ENCODE measurements around the gene PLK2. TPM values are rescaled to one million over a fixed set of nuclear protein-coding genes. Genes with fewer than 3 reads are reported as not detected.

PLK2 gene
- polyA plus RNA-seq, 3 donors, result 3.4 to 17.0 (median 4.5) TPM

DNA sequence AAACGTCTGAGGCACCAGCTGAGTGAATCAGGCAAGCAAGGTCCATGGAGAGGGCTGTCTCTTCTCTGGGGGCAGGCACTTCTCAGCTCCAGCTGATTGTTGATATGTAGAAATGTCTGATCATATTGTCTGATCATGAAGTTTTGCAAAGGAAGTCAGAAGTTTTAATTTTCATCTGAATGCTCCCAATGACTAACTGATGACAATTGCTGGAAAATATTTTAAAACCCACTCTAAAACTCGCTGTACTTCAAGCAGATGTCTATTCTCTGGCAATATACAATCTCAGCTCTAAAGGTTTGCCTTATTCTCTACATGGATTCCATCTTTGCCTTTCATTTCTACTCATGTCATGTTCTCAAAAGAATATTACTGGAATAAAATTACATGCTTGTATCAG lies 12.7 kb downstream of the PLK2 start:
- H3K27ac Mint-ChIP-seq, result no peak overlapping the region
- peaks cover 7% of the 10 kb centered on the region for H3K4me1 Mint-ChIP-seq
- no peaks in the 10 kb centered on the region for H3K36me3 ChIP-seq (replicated peaks in 1 of 2; ENCODE audit: control insufficient read depth in 1 of 2, insufficient read depth in 2 of 2, low read length in 2 of 2)
- no peaks in the 10 kb centered on the region for H3K36me3 Mint-ChIP-seq
- no peaks in the 10 kb centered on the region for H3K27me3 ChIP-seq (ENCODE audit: control insufficient read depth in 2 of 2, insufficient read depth in 2 of 2, low read length in 2 of 2)
- no peaks in the 10 kb centered on the region for H4K20me1 ChIP-seq (ENCODE audit: insufficient read depth, low read length)
- no peak overlapping the region for H3K9ac ChIP-seq (ENCODE audit: insufficient read depth, low read length, poor library complexity, severe bottlenecking)
- intact Hi-C loops (cut with micrococcal nuclease), result no loop called here
- H3K4me3 ChIP-seq (replicated peaks in 1 of 3; ENCODE audit: low read depth in 2 of 3, low read length in 3 of 3), result no peak overlapping the region
- no peak overlapping the region for H3K27ac ChIP-seq (ENCODE audit: low read depth in 1 of 2, low read length in 2 of 2)
- H3K9me3 Mint-ChIP-seq, result peaks cover 2 to 17% (median 9%) of the 10 kb centered on the region in 7 donors
- H2AFZ ChIP-seq (ENCODE audit: insufficient read depth, low read depth, low read length, poor library complexity, severe bottlenecking), result no peak overlapping the region
- no peak overlapping the region for H3K4me2 ChIP-seq (replicated peaks; ENCODE audit: extremely low read depth, low read length, poor library complexity, severe bottlenecking)
- H3K4me1 ChIP-seq (ENCODE audit: control insufficient read depth in 1 of 2, insufficient read depth in 2 of 2, low read length in 2 of 2), result peaks cover 0 to 11% of the 10 kb centered on the region in 2 donors
- no peak for DNase-seq
- no peaks in the 10 kb centered on the region for H3K79me2 ChIP-seq (ENCODE audit: insufficient read depth, low read length)
- H3K27me3 Mint-ChIP-seq (ENCODE audit: low read depth in 3 of 3), result peaks cover 0 to 2% (median 0%) of the 10 kb centered on the region in 3 donors
- TF ChIP-seq, protein P1, sequence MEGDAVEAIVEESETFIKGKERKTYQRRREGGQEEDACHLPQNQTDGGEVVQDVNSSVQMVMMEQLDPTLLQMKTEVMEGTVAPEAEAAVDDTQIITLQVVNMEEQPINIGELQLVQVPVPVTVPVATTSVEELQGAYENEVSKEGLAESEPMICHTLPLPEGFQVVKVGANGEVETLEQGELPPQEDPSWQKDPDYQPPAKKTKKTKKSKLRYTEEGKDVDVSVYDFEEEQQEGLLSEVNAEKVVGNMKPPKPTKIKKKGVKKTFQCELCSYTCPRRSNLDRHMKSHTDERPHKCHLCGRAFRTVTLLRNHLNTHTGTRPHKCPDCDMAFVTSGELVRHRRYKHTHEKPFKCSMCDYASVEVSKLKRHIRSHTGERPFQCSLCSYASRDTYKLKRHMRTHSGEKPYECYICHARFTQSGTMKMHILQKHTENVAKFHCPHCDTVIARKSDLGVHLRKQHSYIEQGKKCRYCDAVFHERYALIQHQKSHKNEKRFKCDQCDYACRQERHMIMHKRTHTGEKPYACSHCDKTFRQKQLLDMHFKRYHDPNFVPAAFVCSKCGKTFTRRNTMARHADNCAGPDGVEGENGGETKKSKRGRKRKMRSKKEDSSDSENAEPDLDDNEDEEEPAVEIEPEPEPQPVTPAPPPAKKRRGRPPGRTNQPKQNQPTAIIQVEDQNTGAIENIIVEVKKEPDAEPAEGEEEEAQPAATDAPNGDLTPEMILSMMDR (IDR thresholded peaks at IDR 0.05), result no peak
- WGBS (ENCODE audit: insufficient coverage), result 100% methylated on average over 1 of the region's 2 CpGs
- H3K4me3 Mint-ChIP-seq, result no peak overlapping the region
- H3K9me3 ChIP-seq (replicated peaks in 1 of 2; ENCODE audit: control insufficient read depth in 1 of 2, insufficient read depth in 1 of 2, low read length in 2 of 2), result peaks cover 0 to 11% of the 10 kb centered on the region in 2 donors

DNA sequence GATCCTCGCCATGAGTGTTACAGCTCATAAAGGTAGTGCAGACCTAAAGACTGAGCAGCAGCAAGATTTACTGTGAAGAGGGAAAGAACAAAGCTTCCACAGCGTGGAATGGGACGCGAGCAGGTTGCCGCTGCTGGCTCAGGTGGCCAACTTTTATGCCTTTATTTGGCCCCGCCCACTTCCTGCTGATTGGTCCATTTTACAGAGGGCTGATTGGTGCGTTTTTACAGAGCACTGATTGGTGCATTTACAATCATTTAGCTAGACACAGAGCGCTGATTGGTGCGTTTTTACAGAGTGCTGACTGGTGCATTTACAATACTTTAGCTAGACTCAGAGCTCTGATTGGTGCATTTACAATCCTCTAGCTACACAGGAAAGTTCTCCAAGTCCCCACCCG lies 13.9 kb downstream of the PLK2 start:
- H3K4me1 Mint-ChIP-seq, result peaks cover 6% of the 10 kb centered on the region
- Histone ChIP-seq H3K9ac (ENCODE audit: insufficient read depth, low read length, poor library complexity, severe bottlenecking) (no peak overlapping the region), H3K36me3 (replicated peaks in 1 of 2; ENCODE audit: control insufficient read depth in 1 of 2, insufficient read depth in 2 of 2, low read length in 2 of 2) (no peaks in the 10 kb centered on the region), H3K27me3 (ENCODE audit: control insufficient read depth in 2 of 2, insufficient read depth in 2 of 2, low read length in 2 of 2) (no peaks in the 10 kb centered on the region), H3K9me3 (replicated peaks in 1 of 2; ENCODE audit: control insufficient read depth in 1 of 2, insufficient read depth in 1 of 2, low read length in 2 of 2) (peaks cover 0 to 11% of the 10 kb centered on the region in 2 donors), H3K4me1 (ENCODE audit: control insufficient read depth in 1 of 2, insufficient read depth in 2 of 2, low read length in 2 of 2) (peaks cover 0 to 5% of the 10 kb centered on the region in 2 donors), H2AFZ (ENCODE audit: insufficient read depth, low read depth, low read length, poor library complexity, severe bottlenecking) (no peak overlapping the region), H3K79me2 (ENCODE audit: insufficient read depth, low read length) (no peaks in the 10 kb centered on the region), H3K27ac (ENCODE audit: low read depth in 1 of 2, low read length in 2 of 2) (no peak overlapping the region), H4K20me1 (ENCODE audit: insufficient read depth, low read length) (no peaks in the 10 kb centered on the region), H3K4me2 (replicated peaks; ENCODE audit: extremely low read depth, low read length, poor library complexity, severe bottlenecking) (no peak overlapping the region), H3K4me3 (replicated peaks in 1 of 3; ENCODE audit: low read depth in 2 of 3, low read length in 3 of 3) (no peak overlapping the region)
- no peak overlapping the region for H3K4me3 Mint-ChIP-seq
- intact Hi-C loops (cut with micrococcal nuclease), result no loop called here
- no peak overlapping the region for H3K27ac Mint-ChIP-seq
- DNase-seq, result no peak
- 98% methylated on average over 9 of the region's 10 CpGs for WGBS (ENCODE audit: insufficient coverage)
- no peaks in the 10 kb centered on the region for H3K36me3 Mint-ChIP-seq
- H3K9me3 Mint-ChIP-seq, result peaks cover 2 to 17% (median 9%) of the 10 kb centered on the region in 7 donors
- no peaks in the 10 kb centered on the region for H3K27me3 Mint-ChIP-seq (ENCODE audit: low read depth in 3 of 3)
- TF ChIP-seq, protein P1 (IDR thresholded peaks at IDR 0.05), result no peak

Measured in CD14-positive monocyte (primary cell).